Islet precursor cell (in vitro differentiated cells): Measurements from ENCODE around the gene NMUR1.
"Not testable (repeated sequence)": the region's sequence is repeated elsewhere in the genome, so short reads cannot be mapped to it uniquely, and the experiment has no call there.

Source experiments
- DNase-seq: peaks from one replicate; pipeline ENCODE4 v3.0.0-alpha.2; 2018

The NMUR1 gene, protein sequence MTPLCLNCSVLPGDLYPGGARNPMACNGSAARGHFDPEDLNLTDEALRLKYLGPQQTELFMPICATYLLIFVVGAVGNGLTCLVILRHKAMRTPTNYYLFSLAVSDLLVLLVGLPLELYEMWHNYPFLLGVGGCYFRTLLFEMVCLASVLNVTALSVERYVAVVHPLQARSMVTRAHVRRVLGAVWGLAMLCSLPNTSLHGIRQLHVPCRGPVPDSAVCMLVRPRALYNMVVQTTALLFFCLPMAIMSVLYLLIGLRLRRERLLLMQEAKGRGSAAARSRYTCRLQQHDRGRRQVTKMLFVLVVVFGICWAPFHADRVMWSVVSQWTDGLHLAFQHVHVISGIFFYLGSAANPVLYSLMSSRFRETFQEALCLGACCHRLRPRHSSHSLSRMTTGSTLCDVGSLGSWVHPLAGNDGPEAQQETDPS

DNA sequence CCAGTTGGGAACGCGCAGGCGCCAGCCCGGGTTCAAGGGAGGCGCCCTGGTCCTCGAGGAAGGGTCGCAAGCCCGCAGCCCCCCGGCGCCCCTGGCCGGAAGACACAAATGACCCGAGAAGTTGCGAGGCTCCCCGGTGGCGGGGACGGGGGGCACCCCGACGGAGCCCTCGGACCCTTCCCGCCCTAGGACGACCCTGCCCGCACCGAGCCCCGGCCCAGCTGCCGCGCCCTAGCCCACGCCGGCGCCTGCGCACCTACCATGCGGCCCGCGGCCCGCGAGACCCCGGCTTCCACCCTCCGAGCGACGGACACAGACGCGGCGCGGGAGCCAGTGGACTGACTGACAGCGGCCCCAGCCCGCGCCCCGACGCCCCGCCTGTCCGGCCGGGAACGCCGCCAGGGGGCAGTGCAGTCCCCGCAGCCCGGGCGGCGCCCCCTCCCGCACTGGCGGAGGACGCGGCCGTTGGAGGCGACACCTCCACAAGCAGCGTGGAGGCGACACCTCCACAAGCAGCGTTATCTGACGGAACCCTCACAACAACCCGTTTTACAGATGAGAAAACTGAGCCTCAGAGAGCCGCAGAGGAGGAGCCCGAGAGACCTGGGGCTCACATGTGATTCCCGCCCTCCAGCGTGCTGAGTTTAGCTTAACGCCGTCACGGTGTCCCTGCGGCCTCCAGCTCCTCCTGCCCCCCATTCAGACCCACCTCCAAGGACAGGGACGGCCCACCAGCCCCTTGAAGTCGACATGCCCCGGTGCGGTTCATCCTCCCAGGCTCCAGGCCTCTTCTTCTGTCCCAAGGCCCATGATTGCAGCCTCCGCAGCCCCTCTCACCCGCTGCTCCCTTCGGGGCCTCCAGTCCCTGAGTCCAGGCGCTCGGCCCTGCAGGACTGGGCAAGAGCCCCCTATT is at the start of gene NMUR1:
Gene NMUR1 (minus strand): TSS at position 347 of the 913 bp plus-strand sequence. CDS start 84 bp downstream, at position 263.
- DNase-seq = peak; percentile 76

DNA sequence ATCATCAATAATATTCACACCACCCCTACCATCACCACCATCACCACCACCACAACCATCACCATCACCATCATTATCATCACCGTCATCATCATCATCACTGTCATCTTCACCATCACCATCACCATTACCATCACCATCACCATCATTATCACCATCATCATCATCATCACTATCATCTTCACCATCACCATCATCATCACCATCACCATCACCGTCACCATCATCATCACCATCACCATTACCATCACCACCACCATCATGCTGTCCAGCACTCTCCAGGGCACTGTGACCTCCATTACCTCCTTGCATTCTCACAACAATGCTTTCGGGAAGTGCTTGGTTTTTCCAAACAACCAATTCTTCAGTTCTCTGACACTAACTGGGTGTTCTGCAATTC is 49.3 kb upstream of the NMUR1 start:
- DNase-seq = no peak

DNA sequence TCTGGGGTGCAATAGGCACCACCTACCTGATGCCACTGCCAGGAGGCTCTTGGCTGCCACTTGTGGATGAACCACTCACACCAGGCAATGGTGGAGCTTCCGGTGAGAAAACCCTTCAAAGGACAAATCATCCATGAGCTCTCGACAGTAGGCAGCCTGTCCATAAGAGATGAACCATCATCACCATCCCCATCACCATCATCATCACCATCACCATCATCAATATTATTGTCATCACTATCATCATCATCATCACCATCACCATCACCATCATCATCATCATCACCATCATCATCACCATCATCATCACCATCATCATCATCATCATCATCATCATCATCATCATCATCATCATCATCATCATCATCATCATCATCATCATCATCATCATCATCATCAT is 48.4 kb upstream of the NMUR1 start:
- not testable (repeated sequence) for DNase-seq

DNA sequence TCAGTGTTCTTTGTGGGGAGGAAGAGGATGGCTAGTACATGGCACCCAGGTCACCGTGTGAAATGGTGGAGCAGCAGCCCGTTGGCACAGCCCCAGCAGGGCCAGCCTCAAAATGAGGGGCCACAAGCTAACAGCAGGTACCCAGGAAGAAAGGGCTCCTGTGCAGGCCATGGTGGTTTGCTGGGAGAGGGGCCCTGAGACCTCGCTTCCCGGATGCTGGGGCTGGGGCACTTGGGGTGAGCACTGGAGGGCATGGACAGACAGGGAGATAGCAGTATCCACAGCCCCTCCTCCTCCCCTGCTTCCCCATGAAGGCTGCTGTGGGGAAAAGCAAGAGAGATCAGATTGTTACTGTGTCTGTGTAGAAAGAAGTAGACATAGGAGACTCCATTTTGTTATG is 46.2 kb upstream of the NMUR1 start:
- no peak for DNase-seq

DNA sequence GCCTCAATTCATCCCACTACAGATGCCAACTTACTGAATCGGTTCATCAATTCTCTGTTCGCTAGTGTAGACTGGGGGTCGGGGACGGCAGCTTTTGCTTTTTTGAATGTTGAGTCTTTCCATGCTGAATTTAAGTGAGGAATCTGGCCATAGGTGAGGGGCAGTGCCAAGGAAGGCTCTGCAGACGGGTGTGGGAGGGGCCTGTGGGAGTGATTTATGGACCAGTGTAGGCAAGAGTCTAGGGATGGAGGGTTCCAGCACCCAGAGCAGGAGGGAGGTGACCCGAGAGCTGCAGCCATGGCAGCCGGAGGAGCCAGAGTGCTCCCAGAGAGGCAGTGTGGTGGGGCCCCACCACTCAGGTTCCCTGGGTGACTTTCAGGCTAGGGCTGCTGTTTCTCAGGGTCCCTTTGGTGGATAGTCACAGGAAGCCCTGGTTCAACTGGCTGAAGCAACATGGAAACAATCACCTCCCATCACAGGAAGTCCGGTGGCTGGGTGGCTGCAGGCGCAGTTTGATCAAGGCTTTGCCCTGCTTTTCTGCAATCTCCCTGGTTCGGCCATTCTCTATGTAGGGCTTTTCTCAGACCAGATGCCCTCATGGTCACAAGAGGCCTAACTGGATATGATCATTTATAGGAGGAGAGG is 45.5 kb upstream of the NMUR1 start:
- no peak for DNase-seq

DNA sequence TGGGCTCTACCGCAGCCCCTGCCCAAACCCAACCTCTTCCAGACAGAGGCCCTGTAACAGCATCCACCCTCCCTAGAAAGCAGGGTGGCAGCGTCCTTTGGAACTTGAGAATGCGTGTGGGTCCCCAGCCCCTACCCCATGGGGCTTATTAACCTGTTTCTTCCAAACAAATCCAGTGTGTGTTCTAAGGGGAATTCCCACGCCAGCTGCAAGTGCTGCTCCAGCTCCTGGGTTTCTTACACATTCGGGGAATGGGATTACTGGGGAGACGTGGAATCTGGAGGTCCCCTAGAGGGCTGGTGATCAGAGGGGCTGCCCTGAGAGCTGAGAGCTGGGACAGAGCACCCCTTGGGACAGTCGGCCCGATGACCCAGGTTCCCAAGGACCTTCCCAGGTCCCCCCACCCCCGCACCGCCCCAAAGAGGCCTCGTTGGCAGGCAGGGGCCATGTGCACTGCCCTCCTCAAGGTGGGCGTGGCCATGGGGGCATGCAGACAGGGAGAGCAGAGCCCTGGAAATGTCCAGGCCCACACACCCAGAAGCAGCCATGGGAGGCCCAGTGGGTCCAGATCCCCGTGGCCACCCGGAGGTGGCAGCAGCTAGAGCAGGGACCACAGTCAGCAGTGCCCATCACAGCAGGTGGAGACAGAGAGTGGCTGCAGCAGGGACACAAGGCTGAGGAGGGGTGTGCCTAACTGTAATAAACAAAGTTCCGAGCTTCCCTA is 43.6 kb upstream of the NMUR1 start:
- DNase-seq = no peak

DNA sequence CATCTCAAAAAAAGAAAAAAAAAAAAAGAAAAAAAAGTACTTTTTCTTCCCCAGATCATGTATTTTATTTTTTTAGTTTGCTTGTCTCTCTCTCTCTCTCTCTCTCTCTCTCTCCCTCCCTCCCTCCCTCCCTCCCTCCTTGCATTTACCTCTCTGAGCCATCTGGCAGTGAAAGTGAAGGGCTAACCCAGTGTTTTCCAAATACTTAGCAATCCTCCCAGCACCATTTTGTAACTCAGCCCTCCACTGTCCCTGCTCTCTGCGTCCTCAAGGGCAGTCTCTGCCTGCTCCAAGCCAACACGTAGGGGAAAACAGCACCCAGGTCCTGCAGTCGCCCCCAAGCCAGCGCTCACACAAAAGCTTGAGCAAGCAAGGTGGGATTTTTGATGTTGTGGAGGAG is 42.9 kb upstream of the NMUR1 start:
- DNase-seq = no peak

DNA sequence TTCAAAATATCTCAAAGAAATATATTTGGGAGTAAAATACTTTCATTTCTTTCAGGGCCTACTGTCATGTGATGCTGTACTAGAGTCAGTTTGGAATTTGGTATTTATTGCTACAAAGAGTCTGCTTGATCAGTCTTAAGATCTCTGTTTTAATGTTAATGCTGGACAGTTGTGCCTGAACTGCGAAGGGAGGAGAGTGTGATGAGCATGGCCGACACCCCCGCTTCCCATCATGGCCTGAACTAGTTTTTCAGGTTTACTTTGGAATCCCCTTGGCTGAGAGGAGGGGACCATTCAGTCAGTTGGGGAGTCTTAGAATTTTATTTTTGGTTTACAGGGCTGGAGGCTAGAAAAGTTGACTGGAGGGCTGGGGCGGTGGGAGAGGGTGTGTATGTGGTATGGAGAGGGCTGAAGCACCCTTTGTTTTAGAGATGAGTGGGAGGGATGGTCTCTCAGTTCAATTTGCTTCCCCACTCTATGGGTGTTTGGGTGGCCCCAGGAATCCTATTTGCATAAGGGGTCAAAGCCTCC is 41.5 kb upstream of the NMUR1 start:
- no peak for DNase-seq

DNA sequence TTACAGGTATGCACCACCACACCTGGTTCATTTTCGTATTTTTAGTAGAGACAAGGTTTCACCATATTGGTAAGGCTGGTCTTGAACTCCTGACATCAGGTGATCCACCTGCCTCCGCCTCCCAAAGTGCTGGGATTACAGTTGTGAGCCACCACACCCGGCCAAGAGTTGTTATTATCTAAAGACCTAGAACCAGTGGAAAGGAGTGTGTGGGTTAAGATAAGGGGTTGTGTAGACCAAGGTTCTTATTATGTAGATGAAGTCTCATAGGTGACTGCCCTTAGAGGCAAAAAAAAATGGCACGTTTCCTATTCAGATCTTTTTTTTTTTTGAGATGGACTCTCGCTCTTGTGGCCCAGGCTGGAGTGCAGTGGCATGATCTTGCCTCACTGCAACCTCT is 40.7 kb upstream of the NMUR1 start:
- not testable (repeated sequence) for DNase-seq

DNA sequence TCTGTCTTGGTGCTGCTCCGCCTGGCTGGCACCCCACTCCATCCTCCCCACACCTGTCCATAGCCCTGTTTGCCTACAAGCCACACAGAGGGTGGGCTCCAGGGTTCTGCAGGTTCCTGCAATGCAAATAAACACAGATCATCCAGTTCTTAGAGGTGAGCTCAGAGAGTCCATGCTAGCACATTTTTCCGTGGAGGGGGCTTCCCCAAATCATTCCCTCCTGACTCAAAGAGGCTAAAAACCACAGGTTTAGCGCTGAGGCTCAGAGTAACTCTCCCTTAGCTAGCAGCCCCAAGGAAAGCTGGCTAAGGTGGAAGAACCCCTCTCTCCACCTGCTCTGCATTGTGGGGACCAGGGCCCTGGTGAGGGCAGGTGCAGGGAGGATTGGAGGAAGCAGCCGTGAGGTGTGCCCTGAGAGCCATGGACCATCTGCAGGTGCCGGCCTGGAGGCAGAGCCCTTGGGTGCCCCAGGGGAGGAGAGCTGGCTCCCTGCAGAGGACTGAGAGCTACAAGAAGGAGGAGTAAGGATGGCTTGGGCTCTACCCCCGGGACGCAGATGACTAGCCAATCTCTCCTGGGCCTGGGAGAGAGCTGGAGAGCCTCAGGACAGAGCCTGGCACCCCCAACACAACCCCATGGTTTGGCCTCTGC is 38.7 kb upstream of the NMUR1 start:
- no peak for DNase-seq

DNA sequence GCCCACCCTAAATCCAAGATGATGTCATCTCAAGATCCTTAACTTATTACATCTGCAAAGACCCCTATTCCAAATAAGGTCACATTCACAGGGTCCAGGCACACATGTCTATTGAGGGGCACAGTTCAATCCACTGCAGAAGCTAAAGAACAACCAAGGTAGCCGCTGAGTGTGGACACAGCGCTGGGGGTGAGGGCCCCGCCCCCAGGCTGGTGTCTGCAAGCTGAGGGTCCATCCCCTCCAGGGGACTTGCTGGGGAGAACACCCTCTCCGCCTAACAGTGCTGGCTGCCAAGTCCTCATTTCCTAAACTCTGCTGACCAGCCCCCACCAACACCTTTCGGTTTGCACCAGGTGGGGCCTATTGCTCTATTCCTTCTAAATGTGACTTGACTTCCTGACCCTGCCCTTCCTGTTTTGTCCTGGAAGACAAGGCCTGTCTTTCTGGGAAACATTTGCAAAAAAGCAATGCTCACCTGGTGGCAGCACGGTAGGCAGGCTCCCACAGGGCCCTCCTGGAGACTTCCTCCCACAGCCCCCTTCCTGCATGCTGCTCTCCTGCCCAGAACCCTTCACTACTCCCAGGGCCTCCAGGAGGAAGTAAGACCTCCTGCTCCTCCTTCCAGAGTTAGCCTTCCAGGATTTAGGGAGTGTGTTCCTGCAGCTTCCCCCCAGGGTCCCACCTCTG is 38.0 kb upstream of the NMUR1 start:
- DNase-seq = no peak

DNA sequence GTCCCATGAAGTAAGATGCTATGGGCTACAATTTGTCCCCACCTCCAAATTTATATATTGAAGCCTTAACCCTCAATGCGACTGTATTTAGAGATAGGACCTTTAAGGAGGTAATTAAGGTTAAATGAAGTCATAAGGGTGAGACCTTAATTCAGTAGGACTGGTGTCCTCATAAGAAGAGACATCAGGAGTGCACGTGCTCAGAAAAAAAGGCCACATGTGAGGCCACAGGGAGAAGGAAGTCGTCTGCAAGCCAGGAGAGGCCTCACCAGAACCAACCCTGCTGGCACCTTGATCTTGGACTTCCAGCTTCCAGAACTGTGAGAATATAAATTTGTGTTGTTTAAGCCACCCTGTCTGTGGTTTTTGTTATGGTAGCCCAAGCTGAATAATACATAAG is 36.9 kb upstream of the NMUR1 start:
- DNase-seq = no peak

DNA sequence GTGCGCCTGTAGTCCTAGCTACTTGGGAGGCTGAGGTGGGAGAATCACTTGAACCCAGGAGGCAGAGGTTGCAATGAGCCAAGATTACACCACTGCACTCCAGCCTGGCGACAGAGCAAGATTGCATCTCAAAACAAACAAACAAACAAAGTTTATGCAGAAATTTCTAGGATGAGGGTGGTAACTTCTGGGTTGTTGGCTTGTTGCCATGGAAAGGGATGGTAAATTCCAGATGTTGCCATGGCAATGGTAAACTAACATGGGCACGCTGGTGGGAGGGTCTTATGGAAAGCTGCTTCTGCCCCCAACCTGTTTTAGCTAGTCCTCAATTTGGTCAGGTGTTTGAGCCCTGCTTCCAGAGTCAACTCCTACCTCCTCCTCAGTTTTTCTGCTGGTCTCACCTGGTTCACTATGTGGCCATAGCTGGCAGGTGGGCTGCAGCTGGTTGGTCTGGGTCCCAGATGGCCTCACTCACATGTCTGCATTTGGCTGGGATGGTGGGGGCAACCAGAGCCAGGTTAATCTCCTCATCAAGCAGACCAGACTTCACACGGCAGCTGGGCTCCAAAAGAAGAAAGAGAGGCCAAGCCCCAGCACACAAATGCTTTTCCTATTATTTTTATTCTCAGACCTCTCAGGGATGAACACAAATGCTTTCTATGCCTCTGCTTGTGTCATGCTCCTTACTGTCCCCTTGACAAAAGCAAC is 35.8 kb upstream of the NMUR1 start:
- no peak for DNase-seq

DNA sequence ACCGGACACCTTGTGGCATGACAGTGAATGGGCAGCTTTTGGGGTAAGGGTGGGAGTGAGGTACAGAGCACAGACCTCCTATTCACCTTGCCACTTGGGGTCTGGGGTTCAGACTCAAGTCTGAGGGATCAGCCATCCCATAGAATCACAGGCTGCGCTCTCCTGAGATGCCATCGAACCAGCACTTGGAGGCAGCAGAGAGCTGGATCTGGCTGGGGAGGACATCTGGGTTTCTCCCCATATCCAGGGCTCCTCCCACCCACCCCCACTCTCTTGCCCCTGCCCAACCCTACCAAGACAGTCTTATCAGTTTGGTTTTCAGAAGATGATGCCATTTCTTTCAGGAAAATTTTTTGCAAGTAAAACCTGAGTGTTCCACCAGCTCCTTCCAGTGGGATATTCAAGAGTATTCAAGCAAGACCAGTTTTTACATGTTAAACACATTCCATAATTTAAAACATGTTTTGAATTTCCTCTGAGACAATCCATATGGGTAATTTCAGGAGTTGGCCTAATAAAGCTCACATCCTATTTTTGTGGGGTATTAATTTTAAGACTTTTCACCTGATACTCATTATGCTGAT is 33.2 kb upstream of the NMUR1 start:
- DNase-seq = peak; percentile 76

DNA sequence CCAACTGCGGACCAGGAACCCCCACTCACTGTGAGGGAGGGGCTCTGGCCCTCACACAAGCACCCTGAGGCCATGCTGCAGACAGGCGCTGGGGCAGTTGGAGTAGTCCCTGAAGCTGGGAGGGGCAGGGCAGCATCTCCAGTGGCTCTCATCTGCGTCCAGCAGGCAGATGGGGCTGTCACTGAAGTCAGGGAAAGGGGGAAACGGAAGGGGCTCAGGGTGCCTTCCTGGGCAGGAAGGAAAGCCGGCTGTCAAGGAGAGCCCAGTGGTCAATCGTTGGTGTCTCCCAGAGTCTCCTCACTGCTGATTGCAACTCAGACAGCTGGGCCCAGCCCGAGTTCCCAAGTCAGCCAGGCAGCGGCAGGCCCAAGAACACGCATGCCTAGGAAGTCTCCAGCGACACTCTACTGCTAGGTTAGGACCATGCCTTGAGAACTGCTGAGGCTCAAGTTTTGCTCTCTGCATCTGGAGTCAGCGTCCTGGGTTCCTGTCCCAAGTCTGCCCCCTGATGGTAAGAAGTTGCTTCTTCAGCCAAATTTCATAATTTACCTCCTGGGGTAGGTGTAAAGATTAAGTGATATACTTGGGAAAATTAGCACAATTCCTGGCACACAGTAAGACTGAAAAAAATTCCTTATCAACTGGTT is 27.4 kb upstream of the NMUR1 start:
- DNase-seq = peak; percentile 80

DNA sequence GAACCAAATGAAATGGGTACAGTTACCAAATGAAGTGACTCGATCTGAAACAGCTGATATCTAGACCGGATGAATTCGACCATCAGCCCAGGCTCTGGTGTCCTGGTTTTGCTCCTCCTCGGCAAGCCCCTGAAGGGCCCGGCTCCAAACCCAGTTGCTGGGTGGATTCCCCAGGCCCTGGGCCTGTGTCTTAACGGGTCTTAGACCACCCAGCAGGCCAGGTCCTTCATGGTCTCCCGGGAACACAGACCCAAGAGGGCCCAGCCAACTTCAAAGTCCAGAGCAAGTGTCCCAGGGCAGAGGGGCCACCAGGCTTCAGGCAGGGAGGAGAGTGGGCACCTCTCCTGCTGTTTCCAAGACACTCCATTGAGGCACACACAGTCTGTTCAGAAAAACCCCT is 26.7 kb upstream of the NMUR1 start:
- no peak for DNase-seq

DNA sequence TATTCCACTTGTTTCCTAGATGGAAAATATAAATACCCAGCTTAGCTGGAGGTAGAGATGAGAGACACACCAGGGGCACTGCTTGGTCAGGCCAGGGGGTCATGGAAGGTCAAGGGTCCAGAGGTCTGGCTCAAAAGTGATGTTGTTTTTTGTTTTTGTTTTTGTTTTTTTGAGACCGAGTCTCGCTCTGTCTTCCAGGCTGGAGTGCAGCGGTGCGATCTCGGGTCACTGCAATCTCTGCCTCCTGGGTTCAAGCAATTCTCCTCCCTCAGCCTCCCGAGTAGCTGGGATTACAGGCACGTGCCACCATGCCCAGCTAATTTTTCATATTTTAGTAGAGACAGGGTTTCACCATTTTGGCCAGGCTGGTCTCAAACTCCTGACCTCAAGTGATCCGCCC is 26.3 kb upstream of the NMUR1 start:
- DNase-seq = not testable (repeated sequence)

DNA sequence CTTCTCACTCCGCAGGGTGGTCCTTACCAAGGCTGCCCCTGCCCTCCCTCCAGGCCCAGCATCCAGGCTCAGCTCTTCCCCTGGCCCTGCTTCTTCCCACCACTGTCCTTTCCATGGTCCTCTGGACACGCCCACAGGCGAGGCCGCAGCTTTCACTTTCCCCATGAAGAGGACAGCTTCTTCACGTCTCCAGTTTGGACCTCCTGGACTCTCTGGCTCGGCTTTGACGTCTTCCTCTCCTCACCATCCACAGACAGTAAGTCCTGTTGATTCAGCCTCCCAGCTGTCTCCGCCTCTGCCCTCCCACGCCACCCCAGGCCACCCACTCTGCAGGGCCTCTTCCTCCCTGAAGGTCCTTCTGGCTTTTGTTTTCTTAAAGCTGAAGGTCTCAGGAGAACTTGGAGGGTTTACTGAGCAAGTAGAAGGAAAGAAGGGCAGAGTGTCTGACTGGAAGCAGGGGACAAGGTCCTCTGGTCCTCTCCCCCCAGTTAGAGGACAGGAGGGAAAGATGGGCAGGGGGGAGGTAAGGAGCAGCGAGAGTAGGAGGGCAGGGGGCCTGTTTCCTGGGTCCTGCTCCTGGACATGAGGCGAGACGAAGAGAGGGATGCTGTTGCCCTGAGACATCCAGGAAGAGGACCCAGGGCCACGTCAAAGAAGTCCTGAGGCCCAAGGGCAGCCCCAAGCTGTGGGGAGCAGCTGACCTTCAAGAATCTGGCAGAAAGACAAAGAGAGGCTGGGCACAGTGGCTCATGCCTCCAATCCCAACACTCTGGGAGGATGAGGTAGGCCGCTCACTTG is 24.7 kb upstream of the NMUR1 start:
- DNase-seq = no peak

DNA sequence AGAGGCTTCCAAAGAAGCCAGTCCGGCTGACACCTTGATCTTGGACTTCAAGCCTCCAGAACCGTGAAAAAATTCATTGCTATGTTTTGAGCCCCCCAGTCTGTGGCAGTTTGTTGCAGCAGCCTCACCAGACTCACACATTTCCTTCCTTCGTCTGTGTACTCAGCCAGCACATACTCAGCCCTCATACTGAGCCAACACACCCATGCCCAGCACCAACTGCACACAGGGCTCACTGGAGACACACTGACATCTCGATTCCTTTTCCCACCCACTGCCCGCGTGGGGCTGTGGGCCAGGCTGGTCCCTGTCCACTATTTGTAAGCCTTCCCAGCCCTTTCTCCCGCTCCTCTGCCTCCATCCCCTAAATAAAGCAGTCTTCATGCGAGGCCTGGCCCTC is 24.1 kb upstream of the NMUR1 start:
- DNase-seq = no peak
